ENCODE measurements around the gene GNAL.

Gene GNAL

GRCh38 chr18:11789716-11790510 is 100.8 kb downstream of the GNAL start:
- intact Hi-C loops (cut with DNase I): no loop called here
- DNase-seq: no peak

- DNase-seq: no peak
- intact Hi-C loops (cut with DNase I): no loop called here
These were observed 102.1 kb downstream of the GNAL start for GRCh38 chr18:11791131-11791530.

DNA sequence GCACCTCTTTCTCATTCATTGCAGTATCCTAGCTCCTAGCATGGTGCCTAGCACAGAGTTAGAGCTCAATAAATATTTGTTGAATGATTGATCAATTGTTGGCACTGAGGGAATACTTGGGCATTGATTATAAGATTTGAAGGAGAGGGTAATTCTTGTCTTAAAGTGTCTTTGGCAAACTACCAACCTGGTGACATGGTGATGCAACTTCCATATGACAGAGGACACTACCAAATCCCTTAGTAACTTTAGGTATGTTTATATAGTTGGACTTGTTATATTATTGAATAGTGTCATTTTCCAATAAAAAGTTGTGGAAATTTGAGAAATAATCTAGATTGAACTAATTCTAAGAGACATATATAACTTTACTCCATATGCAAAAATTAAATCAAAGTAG is 103.6 kb downstream of the GNAL start:
- DNase-seq: no peak
- intact Hi-C loops (cut with DNase I): no loop called here

- DNase-seq: no peak
- intact Hi-C loops (cut with DNase I): no loop called here
These were observed 105.1 kb downstream of the GNAL start for GRCh38 chr18:11794195-11794594.

DNA sequence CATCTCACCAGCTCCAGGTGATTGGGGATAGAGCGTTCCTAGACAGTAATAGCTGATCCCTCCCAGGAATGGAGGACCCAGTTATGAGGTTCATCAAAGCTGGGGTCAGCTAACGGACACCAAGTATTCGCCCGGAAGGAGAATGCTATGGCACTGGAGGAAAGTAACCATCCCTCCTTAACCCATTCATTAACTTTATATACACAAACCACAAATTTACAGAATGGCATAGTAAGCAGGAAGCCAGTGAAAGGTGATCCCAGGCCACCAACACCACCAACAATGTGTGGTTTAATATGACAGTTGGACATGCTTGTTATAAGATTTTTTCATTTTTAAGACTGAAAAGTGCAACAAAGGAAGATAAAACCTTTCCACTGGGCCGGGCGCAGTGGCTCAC is 106.9 kb downstream of the GNAL start:
- no peak for DNase-seq
- intact Hi-C loops (cut with DNase I): no loop called here

DNA sequence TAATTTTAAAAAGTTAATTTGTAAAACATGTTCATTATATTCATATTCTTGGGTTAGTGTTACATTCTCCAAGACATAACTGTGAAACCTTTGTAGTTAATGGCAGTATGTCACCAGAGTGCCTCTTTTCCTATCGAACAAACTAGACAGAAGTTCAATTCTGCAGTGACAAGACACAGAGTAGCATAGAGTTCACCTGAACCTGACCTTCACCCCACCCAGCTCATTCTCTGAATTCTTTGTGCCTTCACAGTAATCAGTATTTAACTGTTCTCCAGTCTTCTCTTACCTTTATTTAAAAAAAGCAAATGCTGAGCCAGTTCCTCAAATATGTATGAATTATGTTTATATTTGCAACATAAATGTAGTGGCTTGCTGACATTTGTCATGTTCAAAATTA is 109.2 kb downstream of the GNAL start:
- DNase-seq: no peak
- intact Hi-C loops (cut with DNase I): no loop called here

- no peak for DNase-seq
- intact Hi-C loops (cut with DNase I): no loop called here
These were observed 110.0 kb downstream of the GNAL start for GRCh38 chr18:11799066-11799465.

DNA sequence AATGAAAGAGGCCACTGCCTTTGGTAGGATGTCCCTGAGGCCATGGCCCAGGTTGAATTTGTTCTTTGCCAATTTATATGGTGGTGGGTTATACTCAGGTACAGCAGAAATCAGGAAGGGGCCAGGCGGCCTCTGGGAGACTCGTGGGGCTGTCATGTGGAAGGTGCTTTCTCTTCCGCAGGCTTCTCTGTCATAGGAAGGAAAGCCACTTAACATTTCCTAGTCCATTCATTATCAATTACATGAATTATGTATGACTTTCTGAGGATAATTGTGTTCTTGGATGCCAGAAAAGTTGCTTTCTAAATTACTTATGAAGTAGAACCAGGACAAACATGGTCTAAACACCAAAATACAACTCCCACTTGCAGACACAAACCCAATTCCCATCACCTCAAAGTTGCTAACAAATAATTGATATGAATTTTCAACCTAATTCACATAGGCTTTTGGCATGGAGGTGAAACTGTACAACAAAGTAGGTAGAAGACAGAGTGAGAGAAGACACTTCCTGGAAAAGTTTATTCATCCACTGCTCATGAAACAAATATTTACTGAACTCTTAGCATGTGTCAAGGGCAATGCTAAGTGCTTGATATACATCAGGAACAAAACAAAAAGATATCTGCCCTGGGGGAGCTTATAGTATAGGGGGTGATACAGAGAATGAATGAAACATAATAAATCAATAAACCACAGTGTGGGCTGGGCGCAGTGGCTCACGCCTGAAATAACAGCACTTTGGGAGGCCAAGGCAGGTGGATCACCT is 111.7 kb downstream of the GNAL start:
- DNase-seq: no peak
- intact Hi-C loops (cut with DNase I): no loop called here

DNA sequence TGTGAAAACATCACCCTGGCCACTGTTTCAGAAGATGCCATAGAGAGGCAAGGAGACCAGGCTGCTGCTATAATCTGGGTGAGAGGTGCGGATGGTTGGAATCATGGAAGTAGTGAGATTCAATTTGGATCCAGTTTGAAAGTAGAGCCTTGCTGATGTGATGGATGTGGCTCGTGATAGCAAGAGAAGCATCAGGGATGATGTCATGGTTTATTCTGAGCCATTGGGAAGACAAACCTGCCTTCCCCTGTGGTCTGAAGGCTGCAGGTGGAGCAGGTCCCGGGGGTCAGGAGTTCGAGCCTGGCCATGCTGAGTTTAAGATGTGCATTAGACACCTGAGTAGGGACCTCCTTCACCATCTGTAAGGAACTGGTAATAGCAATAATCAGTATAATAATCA is 112.5 kb downstream of the GNAL start:
- no peak for DNase-seq
- intact Hi-C loops (cut with DNase I): no loop called here

- intact Hi-C loops (cut with DNase I): no loop called here
- no peak for DNase-seq
These were observed 113.1 kb downstream of the GNAL start for GRCh38 chr18:11802158-11802557.

DNA sequence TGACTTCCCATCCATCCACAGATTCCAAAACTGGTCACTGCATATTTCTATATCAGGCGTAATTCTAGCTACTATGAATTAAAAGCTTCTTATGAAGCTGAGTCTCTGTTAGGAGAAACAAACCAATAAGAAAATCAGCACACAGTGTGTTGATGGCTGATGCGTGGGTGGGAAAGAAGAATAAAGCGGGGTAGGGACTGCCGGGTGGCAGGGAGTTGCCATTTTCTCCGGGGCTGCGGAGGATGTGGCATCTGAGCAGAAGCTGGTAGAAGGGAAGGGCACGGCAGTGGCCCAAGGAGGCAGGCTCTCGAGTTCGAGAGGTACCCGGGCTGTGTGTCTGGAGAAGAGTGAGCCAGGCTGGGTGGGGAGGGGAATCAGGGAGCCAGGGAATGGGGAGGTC is 113.5 kb downstream of the GNAL start:
- intact Hi-C loops (cut with DNase I): no loop called here
- DNase-seq: peak in 26 of 42 donors; percentile 21 to 77 (median 49)

- no peak for DNase-seq
- intact Hi-C loops (cut with DNase I): no loop called here
These were observed 118.2 kb downstream of the GNAL start for GRCh38 chr18:11807233-11807632.

- intact Hi-C loops (cut with DNase I): no loop called here
- DNase-seq: no peak
These were observed 119.2 kb downstream of the GNAL start for GRCh38 chr18:11808001-11808855.

DNA sequence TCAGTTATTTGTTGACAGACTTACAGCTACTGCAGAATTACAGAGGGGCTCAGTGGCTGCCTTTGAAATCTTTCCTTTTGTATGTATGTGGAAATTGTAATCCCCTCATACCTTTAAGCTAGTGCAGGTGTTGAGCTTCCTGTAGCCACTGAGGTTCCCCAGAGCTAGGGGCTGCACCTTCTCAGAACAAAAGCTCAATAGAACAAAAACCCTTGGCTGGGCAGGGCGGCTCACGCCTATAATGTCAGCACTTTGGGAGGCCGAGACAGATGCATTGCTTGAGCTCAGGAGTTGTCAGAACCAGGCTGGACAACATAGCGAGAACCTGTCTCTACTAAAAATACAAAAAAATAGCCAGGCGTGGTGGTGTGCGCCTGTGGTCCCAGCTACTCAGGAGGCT is 120.8 kb downstream of the GNAL start:
- no peak for DNase-seq
- intact Hi-C loops (cut with DNase I): no loop called here

DNA sequence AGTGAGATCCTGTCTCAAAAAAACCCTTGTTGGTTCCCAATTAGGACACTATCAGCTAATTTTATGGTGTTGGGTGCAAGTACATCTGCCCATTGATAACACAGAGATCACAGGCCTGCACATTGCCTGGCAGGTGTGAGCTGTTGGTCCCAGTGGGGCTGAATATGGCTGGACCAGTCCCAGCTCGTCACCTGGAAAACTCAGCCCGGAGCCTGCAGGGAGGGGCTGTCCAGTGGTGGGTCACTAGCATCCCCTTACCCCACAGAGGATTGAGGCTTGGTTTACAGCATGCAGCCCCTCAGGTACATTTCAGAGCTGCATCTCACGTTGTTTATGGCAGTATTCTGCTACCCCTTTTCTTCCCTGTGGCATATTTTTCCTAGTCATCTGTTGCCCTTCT is 121.3 kb downstream of the GNAL start:
- no peak for DNase-seq
- intact Hi-C loops (cut with DNase I): no loop called here

- DNase-seq: no peak
- intact Hi-C loops (cut with DNase I): no loop called here
These were observed 121.9 kb downstream of the GNAL start for GRCh38 chr18:11811009-11811408.

- intact Hi-C loops (cut with DNase I): no loop called here
- no peak for DNase-seq
These were observed 128.2 kb downstream of the GNAL start for GRCh38 chr18:11817229-11817628.

DNA sequence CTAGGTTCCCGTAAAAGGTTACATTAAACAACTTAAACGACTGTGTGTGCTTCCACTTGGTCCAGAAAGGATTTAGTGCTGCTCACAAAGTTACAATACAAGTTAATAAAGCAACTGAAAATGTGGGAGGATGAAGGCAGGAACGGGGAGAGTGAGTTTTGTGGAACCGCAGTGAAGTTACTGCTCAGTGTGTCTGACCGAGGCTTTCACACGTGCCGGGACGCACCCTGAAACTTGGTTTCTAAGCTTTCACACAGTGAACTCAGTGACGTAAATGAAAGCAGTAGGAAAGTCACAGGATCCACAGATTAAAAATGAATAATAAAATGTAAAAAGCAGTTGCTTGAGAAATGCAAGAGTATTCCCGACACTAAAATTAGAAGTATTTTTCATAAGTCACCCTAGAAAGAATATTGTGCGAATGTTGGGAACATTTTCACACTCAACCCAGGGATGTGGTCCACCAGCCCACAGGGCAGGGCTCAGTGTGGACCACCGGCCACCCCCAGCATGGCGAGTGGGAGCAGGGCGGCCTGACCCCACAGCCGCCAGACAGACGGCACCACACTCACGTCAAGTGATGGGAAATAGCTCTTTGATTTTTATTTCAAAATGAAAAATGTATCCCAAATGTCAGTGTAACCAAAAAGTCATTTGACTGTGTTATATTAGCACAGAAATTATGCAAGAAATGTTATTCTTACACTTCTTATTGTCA is 129.6 kb downstream of the GNAL start:
- intact Hi-C loops (cut with DNase I): no loop called here
- peak in 17 of 42 donors; percentile 24 to 58 (median 41) for DNase-seq

GRCh38 chr18:11819938-11820337 is 130.9 kb downstream of the GNAL start:
- DNase-seq: no peak
- intact Hi-C loops (cut with DNase I): no loop called here
